GM12801 (cell line): ENCODE measurements around the gene OSBPL8.

Experiments used
- TF ChIP-seq, protein P1 (sequence below): IDR thresholded peaks from one replicate; pipeline ENCODE4 v1.5.1; 2011; ENCODE audit warnings: control low read depth; ENCODE audit not compliant: insufficient read length; ENCODE audit errors: extremely low read depth

Gene OSBPL8

DNA sequence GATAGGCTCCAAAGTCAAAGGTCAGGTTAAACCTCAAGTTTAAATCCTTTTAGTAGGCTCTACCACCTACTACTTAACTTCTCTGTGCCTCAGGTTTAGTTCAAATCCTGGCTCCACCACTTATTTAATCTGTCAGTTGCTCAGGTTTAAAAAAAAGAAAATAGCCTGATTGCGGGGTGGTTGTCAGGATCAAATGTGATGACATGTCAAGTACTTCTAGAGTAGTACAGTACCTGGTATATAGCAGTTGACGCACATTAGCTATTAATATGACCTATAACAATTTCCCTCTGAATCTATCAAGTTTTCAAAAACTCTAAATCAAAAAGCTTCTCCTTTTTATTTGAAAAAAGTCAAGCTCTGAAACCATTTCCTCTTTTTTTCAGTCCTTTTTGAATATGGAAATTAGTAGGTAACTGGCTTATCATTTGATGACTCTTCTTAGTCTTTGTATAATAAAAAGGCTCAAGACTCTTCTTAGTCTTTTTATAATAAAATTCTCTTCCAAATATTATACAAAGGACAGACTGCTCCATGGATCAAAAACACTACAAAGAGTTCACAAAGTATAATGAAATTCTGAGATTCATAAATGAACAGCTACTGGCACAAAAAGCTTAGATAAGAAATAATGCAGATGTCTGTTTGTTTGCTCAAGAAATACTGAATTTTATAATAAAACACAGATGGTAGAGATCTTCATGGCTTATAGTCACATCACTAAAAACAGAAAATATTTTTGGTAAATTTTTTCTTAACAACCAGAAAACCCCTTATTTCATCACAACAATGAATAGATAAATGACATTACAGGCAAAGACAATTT is 5.0 kb downstream of the OSBPL8 start:
- TF ChIP-seq, protein P1, sequence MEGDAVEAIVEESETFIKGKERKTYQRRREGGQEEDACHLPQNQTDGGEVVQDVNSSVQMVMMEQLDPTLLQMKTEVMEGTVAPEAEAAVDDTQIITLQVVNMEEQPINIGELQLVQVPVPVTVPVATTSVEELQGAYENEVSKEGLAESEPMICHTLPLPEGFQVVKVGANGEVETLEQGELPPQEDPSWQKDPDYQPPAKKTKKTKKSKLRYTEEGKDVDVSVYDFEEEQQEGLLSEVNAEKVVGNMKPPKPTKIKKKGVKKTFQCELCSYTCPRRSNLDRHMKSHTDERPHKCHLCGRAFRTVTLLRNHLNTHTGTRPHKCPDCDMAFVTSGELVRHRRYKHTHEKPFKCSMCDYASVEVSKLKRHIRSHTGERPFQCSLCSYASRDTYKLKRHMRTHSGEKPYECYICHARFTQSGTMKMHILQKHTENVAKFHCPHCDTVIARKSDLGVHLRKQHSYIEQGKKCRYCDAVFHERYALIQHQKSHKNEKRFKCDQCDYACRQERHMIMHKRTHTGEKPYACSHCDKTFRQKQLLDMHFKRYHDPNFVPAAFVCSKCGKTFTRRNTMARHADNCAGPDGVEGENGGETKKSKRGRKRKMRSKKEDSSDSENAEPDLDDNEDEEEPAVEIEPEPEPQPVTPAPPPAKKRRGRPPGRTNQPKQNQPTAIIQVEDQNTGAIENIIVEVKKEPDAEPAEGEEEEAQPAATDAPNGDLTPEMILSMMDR = no peak

DNA sequence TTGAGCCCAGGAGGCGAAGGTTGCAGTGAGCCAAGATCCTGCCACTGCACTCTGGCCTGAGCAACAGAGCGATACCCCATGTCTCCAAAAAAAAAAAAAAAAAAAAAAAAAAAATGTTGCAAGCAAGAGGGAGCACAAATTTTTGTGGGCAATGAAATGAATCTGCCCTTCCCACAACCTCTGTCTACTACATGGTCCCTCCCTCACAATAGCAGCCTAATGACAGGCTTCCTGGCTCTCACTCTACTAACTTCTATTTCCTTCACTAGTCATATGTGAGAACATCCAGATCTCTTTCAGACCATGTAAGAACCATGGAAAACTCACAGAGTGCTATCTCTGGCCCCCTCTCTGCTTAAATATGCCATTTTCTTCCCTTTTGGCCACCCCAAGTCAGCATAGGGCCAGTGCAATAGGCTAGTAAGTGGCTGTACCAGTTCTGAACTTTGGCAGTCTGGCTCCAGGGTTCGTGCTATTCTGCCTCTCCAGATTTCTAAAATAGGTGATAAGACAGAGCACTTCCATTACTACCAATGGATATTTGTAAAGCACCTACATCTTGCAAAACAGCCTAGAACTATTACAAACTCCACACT is 7.1 kb downstream of the OSBPL8 start:
- TF ChIP-seq, protein P1 = no peak

DNA sequence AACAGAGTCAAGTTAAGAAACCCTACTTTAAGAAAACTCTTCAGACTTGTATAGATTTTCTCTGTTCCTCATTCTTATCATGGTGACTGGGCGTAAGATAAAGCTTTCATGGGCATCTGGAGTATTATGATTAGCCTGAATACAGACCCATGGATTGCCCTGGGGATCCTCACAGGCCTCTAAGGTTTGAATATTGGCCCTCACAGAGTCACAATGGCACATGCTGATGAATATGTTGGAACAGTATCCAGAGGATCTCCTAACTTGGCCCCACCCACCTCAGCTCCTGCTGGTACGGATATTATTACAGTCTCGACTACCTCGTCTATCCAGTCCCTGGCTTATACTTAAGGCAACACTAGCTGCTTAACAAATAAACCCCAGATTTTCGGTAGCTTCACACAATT is 8.1 kb downstream of the OSBPL8 start:
- TF ChIP-seq, protein P1 = no peak

DNA sequence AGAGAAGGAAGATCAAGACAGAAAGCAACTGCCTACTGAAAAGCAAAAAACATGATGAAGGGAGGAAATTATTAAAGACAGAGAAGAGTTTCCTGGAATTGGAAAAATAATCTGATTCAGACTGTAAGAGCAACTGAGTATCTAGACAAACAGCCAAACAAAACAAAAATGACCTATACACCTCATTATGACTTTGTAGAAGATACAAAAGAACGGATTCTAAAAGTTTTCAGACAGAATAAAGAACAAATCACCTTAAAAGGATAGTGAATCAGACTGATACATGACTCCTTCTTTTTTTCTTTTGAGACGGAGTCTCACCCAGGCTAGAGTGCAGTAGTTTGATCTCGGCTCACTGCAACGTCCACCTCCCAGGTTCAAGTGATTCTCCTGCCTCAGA is 10.4 kb downstream of the OSBPL8 start:
- TF ChIP-seq, protein P1 = no peak

DNA sequence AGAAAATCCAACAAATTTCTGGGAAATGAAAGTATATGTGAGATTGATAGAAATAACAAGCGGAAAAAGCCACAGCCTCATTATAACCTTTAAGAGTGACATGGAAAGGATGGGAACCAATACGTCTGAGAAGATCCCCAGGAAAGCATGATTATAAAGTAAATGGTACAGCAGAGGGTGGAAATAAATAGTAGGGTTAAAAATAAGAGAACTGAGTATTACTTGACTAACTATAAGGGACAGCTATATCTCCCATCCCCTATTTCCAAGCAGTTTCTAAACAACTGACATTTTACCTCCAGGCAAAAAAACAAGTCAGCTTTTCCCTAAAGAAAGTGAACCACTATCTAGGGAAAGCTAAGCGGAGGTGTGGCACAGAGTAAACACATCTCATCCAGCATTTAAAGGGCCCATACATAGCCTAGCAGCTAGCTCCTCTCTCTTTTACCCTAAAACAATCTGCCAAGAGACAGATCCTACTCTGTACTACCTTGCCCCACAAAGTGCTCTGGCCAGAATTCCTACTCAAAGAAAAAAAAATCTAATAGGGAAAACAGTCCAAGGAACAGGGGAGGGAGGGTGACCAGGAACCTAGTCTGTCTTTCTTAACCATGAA is 11.2 kb downstream of the OSBPL8 start:
- TF ChIP-seq, protein P1 = no peak

DNA sequence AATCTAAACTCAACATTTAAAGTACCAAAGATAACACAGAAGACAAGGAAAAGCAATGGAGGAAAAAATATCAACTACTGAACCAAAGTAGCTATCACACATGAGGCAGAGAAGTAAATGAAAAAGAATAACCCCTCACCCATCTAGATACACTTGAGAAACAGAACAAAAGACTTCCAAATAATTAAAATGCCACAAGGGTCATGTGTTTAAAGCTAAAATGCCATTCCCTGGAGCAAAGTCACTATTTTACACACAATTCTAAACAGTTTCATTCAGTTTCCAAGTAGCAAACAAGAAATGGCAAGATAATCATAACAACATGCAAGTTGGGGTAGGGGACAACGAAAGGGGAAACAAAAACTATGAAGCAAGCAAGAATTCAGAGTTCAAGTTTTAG is 12.0 kb downstream of the OSBPL8 start:
- TF ChIP-seq, protein P1 = no peak

DNA sequence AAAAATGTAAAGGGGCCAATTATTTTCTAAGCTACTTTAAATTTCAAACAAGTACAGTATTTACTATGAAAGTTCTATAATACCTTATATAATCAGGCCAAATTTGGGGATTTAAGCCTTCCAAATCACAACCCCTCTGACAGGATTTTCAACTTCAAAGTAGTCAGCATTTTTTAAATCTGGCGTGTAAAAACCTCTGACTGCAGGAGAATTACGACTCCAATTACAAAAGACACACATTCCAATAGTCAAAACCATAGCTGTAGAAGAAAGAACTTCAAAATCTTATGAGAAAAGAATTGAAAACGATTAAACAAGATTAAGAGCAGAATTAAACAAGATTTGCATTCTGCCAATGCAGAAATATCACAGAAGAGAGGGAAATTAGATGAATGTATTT is 12.7 kb downstream of the OSBPL8 start:
- TF ChIP-seq, protein P1 = no peak
